DOHH2 (cell line): Measurements from ENCODE around the gene MROH7.

Experiments used
- H3F3A ChIP-seq: fragments of 200-600 bp; sonication (generic), shearing (Covaris generic); 2 replicates; pipeline ENCODE4 v1.6.0; 2016; ENCODE audit warnings: antibody characterized with exemption, mild to moderate bottlenecking; ENCODE audit not compliant: control insufficient read depth, insufficient read depth
- H3K27ac ChIP-seq: fragments of 200-600 bp; sonication (generic); 2 replicates; pipeline ENCODE4 v1.5.1; 2014; ENCODE audit warnings: low read depth, mild to moderate bottlenecking, low read length, moderate library complexity
- H3K27me3 ChIP-seq: fragments of 200-600 bp; sonication (generic); 2 replicates; pipeline ENCODE4 v1.6.1; 2014; ENCODE audit warnings: mild to moderate bottlenecking, low read length, mixed read lengths; ENCODE audit not compliant: control insufficient read depth
- H3K36me3 ChIP-seq: fragments of 200-600 bp; sonication (generic); 2 replicates; pipeline ENCODE4 v1.6.1; 2014; ENCODE audit warnings: mild to moderate bottlenecking, low read length, moderate library complexity, mixed read lengths; ENCODE audit not compliant: control insufficient read depth
- H3K4me1 ChIP-seq: fragments of 200-600 bp; sonication (generic); 2 replicates; pipeline ENCODE4 v1.6.1; 2014; ENCODE audit warnings: mild to moderate bottlenecking, low read length, mixed read lengths; ENCODE audit not compliant: control insufficient read depth
- H3K4me2 ChIP-seq: fragments of 200-600 bp; sonication (generic); 2 replicates; pipeline ENCODE4 v1.6.0; 2014; ENCODE audit warnings: mild to moderate bottlenecking, low read length, moderate library complexity
- H3K4me3 ChIP-seq: fragments of 200-600 bp; sonication (generic); 2 replicates; pipeline ENCODE4 v1.5.1; 2014; ENCODE audit warnings: mild to moderate bottlenecking, low read length, mixed read lengths
- H3K79me2 ChIP-seq: fragments of 200-600 bp; sonication (generic); 2 replicates; pipeline ENCODE4 v1.6.1; 2014; ENCODE audit warnings: mild to moderate bottlenecking, low read length, mixed read lengths; ENCODE audit not compliant: control insufficient read depth
- H3K9me2 ChIP-seq: fragments of 200-600 bp; sonication (generic); replicated peaks from 2 replicates; pipeline ENCODE4 v1.6.1; 2014; ENCODE audit warnings: mild to moderate bottlenecking, low read length, mixed read lengths; ENCODE audit not compliant: control insufficient read depth
- H3K9me3 ChIP-seq: fragments of 200-600 bp; sonication (generic); 2 replicates; pipeline ENCODE4 v1.6.1; 2014; ENCODE audit warnings: antibody characterized with exemption, low read length, mixed read lengths; ENCODE audit not compliant: control insufficient read depth, insufficient read depth
- H4K20me1 ChIP-seq: fragments of 200-600 bp; sonication (generic); 2 replicates; pipeline ENCODE4 v1.6.0; 2014; ENCODE audit warnings: low read depth, mild to moderate bottlenecking, antibody characterized with exemption, low read length, moderate library complexity; ENCODE audit not compliant: control insufficient read depth, insufficient read depth
- EZH2phosphoT487 ChIP-seq: fragments of 200-600 bp; sonication (generic); IDR thresholded peaks from 2 replicates; pipeline ENCODE4 v1.6.1; 2017; ENCODE audit warnings: borderline replicate concordance, mild to moderate bottlenecking, antibody characterized with exemption, low read length, moderate library complexity, mixed read lengths
- TF ChIP-seq, protein P1 (sequence below): fragments of 200-600 bp; sonication (generic); IDR thresholded peaks from one replicate; pipeline ENCODE4 v1.5.1; 2014; ENCODE audit warnings: antibody characterized with exemption, mild to moderate bottlenecking, low read depth, low read length; ENCODE audit not compliant: poor library complexity, severe bottlenecking

MROH7 gene

DNA sequence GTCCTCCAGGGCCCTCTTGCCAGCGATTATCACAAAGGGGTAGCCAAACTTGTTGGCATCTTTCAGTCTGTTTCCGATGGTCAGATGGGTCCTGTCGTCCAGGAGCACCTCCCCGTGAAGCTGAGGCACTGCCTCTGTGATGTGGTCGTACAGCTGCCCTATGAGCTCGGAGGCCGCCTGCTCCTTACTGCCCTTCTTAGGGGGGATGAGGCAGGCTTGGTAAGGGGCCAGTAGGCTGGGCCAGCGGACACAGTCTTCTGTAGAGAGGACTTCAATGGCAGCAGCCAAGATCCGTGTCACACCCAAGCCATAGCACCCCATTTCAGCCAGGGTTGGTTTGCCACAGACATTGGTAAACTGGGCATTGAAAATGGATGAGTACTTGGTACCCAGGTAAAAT lies 116.2 kb downstream of the MROH7 start:
- Histone ChIP-seq H3K9me2 (no peaks in the 10 kb centered on the region), H3K4me3 (no peak overlapping the region), H3K36me3 (peaks cover 20% of the 10 kb centered on the region), H3K27me3 (no peaks in the 10 kb centered on the region), H3K9me3 (no peaks in the 10 kb centered on the region), H3K27ac (no peak overlapping the region), H3K79me2 (peaks cover 7% of the 10 kb centered on the region), H3K4me1 (peaks cover under 1% of the 10 kb centered on the region; the same call in 1 of the 2 replicates), H4K20me1 (no peaks in the 10 kb centered on the region), H3K4me2 (no peak overlapping the region), H3F3A (no peaks in the 10 kb centered on the region)
- TF ChIP-seq, protein P1, sequence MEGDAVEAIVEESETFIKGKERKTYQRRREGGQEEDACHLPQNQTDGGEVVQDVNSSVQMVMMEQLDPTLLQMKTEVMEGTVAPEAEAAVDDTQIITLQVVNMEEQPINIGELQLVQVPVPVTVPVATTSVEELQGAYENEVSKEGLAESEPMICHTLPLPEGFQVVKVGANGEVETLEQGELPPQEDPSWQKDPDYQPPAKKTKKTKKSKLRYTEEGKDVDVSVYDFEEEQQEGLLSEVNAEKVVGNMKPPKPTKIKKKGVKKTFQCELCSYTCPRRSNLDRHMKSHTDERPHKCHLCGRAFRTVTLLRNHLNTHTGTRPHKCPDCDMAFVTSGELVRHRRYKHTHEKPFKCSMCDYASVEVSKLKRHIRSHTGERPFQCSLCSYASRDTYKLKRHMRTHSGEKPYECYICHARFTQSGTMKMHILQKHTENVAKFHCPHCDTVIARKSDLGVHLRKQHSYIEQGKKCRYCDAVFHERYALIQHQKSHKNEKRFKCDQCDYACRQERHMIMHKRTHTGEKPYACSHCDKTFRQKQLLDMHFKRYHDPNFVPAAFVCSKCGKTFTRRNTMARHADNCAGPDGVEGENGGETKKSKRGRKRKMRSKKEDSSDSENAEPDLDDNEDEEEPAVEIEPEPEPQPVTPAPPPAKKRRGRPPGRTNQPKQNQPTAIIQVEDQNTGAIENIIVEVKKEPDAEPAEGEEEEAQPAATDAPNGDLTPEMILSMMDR = no peak
- no peak for TF ChIP-seq EZH2phosphoT487

DNA sequence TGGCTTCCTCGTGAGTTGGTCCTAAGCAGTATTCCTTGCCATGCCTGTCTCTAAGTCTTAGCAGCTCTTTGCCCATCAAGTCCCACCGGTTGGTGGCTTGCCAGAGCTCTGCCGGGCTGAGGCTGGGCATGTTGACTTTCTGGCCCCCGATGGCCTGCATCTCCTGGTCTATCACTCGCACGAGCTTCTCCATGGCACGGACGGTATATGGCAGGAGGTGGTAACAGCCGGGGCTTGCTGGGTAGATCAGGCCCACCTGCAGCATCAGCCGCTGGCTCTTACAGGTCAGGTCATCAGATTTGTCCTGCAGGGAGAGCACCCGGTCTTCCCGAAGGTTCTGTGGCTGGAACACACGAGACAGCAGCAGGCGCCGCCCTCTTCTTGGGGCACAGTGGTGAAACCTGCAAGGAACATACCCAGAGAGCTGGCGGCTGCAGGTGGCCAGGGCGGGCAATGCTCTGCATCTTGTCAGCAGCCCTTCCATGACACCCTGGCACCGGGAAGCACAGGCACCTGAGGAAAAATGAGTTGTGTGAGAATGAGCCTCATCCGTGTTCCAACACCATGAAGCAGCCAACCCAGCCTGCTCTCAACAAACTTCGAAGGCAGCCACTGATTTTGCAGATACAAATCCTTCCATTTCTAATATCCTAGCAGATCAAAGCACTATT lies 117.2 kb downstream of the MROH7 start:
- no peak for TF ChIP-seq EZH2phosphoT487
- TF ChIP-seq, protein P1 = no peak

More for the DNA sequence above, 117.2 kb downstream of the MROH7 start:
- Histone ChIP-seq H3K27ac (no peak overlapping the region), H4K20me1 (no peaks in the 10 kb centered on the region), H3K9me3 (no peaks in the 10 kb centered on the region), H3K4me3 (no peak overlapping the region), H3K4me1 (peaks cover 9% of the 10 kb centered on the region), H3K4me2 (no peak overlapping the region), H3F3A (no peaks in the 10 kb centered on the region), H3K9me2 (no peaks in the 10 kb centered on the region), H3K36me3 (peaks cover 20% of the 10 kb centered on the region), H3K79me2 (peaks cover 17% of the 10 kb centered on the region), H3K27me3 (no peaks in the 10 kb centered on the region)
